ENCODE measurements around the gene PIK3C2B.

Gene PIK3C2B

GRCh38 chr1:204459706-204460105 lies 34.9 kb downstream of the PIK3C2B start:
- no peak for DNase-seq

GRCh38 chr1:204457666-204458065 lies 36.9 kb downstream of the PIK3C2B start:
- no peak for DNase-seq

- DNase-seq, result no peak
Measured at GRCh38 chr1:204456826-204457442, 37.7 kb downstream of the PIK3C2B start.

- no peak for DNase-seq
Measured at GRCh38 chr1:204455831-204456145, 38.8 kb downstream of the PIK3C2B start.

- no peak for DNase-seq
Measured at GRCh38 chr1:204455063-204455830, 39.4 kb downstream of the PIK3C2B start.

GRCh38 chr1:204454476-204454875 lies 40.1 kb downstream of the PIK3C2B start:
- no peak for DNase-seq

GRCh38 chr1:204453141-204453772 lies 41.3 kb downstream of the PIK3C2B start:
- peak; percentile 85 for DNase-seq

GRCh38 chr1:204451352-204452124 lies 43.1 kb downstream of the PIK3C2B start:
- no peak for DNase-seq

GRCh38 chr1:204450461-204451257 lies 43.9 kb downstream of the PIK3C2B start:
- DNase-seq, result no peak

GRCh38 chr1:204449678-204450280 lies 44.8 kb downstream of the PIK3C2B start:
- no peak for DNase-seq

- no peak for DNase-seq
Measured at GRCh38 chr1:204448991-204449677, 45.5 kb downstream of the PIK3C2B start.

GRCh38 chr1:204448344-204448964 lies 46.2 kb downstream of the PIK3C2B start:
- no peak for DNase-seq

- no peak for DNase-seq
Measured at GRCh38 chr1:204447736-204448135, 46.9 kb downstream of the PIK3C2B start.

GRCh38 chr1:204447190-204447589 lies 47.4 kb downstream of the PIK3C2B start:
- DNase-seq, result no peak

GRCh38 chr1:204446413-204447111 lies 48.0 kb downstream of the PIK3C2B start:
- peak; percentile 81 for DNase-seq

GRCh38 chr1:204445860-204446412 lies 48.7 kb downstream of the PIK3C2B start:
- peak; percentile 32 for DNase-seq
